Measurements from ENCODE around the gene TRIM9. TPM values are rescaled to one million over a fixed set of nuclear protein-coding genes. Genes with fewer than 3 reads are reported as not detected.
A peak's percentile ranks its signal among the peaks of the same experiment; 100 is the strongest.

The TRIM9 gene
- total and polyA plus RNA-seq, 9 of the 15 experiments (the other 6 are each of a cell fraction or from before 2014, with no cell fraction given): 0.03 to 0.15 (median 0.04) TPM; not detected in 4

DNA sequence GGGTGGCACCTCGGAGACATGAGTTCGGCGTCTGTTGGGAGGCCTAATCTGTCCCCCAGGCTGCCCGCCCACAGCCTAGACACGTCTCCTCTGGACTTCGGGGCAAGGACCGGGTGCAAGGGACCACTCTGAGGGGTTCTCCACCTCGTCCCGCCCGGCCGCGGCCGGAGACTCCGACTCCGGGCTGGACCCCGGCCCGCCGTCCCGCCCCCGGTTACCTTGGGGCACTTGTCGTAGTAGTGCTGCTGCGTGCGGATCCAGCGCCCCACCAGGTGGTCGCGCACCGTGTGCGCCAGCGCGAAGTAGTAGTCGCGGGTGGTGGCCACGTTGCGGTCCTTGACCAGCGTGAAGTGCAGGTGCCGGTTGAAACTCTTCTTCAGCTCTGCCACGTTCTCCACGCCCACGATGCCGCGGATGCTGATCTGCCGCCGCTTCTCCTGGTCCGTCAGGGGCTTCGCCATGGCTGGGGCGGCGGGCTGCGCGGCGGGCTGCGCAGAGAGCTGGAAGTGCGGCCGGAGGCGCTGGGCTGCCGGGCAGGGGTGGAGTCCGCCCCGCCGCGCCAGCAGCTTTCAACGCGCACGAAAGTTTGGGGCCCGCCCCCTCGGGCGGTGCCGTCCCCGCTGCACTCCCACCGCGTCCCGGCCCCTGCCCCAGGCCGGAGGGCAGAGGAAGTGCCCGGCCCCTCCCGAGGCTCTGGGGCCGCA is 150.8 kb downstream of the TRIM9 start, which contains the start of gene PYGL (continued):
- TF ChIP-seq EP400 (IDR thresholded peaks at IDR 0.05): peak; percentile 73; the same call in 1 of the 2 replicates
- peak in 1 of 2 experiments; percentile 55; a peak in 1 of 4 replicates for TF ChIP-seq NONO (IDR thresholded peaks at IDR 0.05; ENCODE audit: low read depth in 2 of 2, low read length in 1 of 2)
- TF ChIP-seq, protein P1, sequence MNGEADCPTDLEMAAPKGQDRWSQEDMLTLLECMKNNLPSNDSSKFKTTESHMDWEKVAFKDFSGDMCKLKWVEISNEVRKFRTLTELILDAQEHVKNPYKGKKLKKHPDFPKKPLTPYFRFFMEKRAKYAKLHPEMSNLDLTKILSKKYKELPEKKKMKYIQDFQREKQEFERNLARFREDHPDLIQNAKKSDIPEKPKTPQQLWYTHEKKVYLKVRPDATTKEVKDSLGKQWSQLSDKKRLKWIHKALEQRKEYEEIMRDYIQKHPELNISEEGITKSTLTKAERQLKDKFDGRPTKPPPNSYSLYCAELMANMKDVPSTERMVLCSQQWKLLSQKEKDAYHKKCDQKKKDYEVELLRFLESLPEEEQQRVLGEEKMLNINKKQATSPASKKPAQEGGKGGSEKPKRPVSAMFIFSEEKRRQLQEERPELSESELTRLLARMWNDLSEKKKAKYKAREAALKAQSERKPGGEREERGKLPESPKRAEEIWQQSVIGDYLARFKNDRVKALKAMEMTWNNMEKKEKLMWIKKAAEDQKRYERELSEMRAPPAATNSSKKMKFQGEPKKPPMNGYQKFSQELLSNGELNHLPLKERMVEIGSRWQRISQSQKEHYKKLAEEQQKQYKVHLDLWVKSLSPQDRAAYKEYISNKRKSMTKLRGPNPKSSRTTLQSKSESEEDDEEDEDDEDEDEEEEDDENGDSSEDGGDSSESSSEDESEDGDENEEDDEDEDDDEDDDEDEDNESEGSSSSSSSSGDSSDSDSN (IDR thresholded peaks at IDR 0.05; ENCODE audit: borderline replicate concordance in 1 of 2, low read depth in 2 of 2, low read length in 2 of 2): 0 out of 4 replicates have a peak, but pooled peaks of 1 of the 2 experiments have one; percentile 23
- TF ChIP-seq, protein P2, sequence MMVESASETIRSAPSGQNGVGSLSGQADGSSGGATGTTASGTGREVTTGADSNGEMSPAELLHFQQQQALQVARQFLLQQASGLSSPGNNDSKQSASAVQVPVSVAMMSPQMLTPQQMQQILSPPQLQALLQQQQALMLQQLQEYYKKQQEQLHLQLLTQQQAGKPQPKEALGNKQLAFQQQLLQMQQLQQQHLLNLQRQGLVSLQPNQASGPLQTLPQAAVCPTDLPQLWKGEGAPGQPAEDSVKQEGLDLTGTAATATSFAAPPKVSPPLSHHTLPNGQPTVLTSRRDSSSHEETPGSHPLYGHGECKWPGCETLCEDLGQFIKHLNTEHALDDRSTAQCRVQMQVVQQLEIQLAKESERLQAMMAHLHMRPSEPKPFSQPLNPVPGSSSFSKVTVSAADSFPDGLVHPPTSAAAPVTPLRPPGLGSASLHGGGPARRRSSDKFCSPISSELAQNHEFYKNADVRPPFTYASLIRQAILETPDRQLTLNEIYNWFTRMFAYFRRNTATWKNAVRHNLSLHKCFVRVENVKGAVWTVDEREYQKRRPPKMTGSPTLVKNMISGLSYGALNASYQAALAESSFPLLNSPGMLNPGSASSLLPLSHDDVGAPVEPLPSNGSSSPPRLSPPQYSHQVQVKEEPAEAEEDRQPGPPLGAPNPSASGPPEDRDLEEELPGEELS (CRISPR knock-in tag; IDR thresholded peaks at IDR 0.05; ENCODE audit: borderline replicate concordance): 0 out of 2 replicates have a peak, but pooled peaks have one; percentile 63
- TF ChIP-seq TAF1 (IDR thresholded peaks at IDR 0.05; ENCODE audit: control insufficient read depth, extremely low read depth, insufficient read depth, low read length, severe bottlenecking): peak; percentile 40
- TF ChIP-seq NBN (IDR thresholded peaks at IDR 0.05; ENCODE audit: low read depth): no peak
- no peak for TF ChIP-seq LARP7 (IDR thresholded peaks at IDR 0.05)
- TF ChIP-seq PRPF4 (IDR thresholded peaks at IDR 0.05; ENCODE audit: insufficient read depth, low read depth, low read length, poor library complexity, severe bottlenecking): no peak
- TF ChIP-seq, protein P3, sequence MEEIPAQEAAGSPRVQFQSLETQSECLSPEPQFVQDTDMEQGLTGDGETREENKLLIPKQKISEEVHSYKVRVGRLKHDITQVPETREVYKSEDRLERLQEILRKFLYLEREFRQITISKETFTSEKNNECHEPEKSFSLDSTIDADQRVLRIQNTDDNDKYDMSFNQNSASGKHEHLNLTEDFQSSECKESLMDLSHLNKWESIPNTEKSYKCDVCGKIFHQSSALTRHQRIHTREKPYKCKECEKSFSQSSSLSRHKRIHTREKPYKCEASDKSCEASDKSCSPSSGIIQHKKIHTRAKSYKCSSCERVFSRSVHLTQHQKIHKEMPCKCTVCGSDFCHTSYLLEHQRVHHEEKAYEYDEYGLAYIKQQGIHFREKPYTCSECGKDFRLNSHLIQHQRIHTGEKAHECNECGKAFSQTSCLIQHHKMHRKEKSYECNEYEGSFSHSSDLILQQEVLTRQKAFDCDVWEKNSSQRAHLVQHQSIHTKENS (CRISPR knock-in tag; IDR thresholded peaks at IDR 0.05): no peak
- TF ChIP-seq TRIM24 (IDR thresholded peaks at IDR 0.05): no peak
- peak; percentile 36 for TF ChIP-seq TAF9B (IDR thresholded peaks at IDR 0.05; ENCODE audit: partially characterized antibody)
- TF ChIP-seq ESRRB (CRISPR knock-in tag; IDR thresholded peaks at IDR 0.05; ENCODE audit: borderline replicate concordance): no peak
- no peak for TF ChIP-seq LCOR (CRISPR knock-in tag; IDR thresholded peaks at IDR 0.05)
- TF ChIP-seq RB1 (IDR thresholded peaks at IDR 0.05; ENCODE audit: low read depth): peak; percentile 63; the same call in 1 of the 2 replicates
- TF ChIP-seq FOXJ3 (CRISPR knock-in tag; IDR thresholded peaks at IDR 0.05): no peak
- no peak for TF ChIP-seq ZNF324 (CRISPR knock-in tag; IDR thresholded peaks at IDR 0.05)
- peak; percentile 76; the same call in 1 of the 2 replicates for TF ChIP-seq PHF8 (IDR thresholded peaks at IDR 0.05; ENCODE audit: borderline replicate concordance, low read length)

Data from K562 (cell line).